GM23338 (cell line): ENCODE data around the gene MAP2K3. TPM values are rescaled to one million over a fixed set of nuclear protein-coding genes. Genes with fewer than 3 reads are reported as not detected.

Source experiments
- ATAC-seq: fragments of 200-7000 bp; cut with Tn5 transposase; 3 replicates; pipeline ENCODE4 v1.9.1; 2020
- DNase-seq: peaks from one replicate; pipeline ENCODE4 v3.0.0-alpha.2; 2015; ENCODE audit warnings: low spot score
- H2AFZ ChIP-seq: fragments of 200-600 bp; sonication (generic); 2 replicates; pipeline ENCODE4 v1.8.0; 2016; ENCODE audit warnings: antibody characterized with exemption, mild to moderate bottlenecking, moderate library complexity
- H3F3A ChIP-seq: fragments of 200-600 bp; sonication (generic); replicated peaks from 2 replicates; pipeline ENCODE4 v1.8.0; 2017; ENCODE audit warnings: antibody characterized with exemption, mixed run types, low read depth
- H3K27ac ChIP-seq: fragments of 200-600 bp; sonication (generic); 2 replicates; pipeline ENCODE4 v1.6.1; 2016; ENCODE audit warnings: low read depth
- H3K27me3 ChIP-seq: fragments of 200-600 bp; sonication (generic); 2 replicates; pipeline ENCODE4 v1.8.0; 2016; ENCODE audit warnings: mild to moderate bottlenecking, mixed run types, moderate library complexity; ENCODE audit not compliant: insufficient read depth
- H3K36me3 ChIP-seq: fragments of 200-600 bp; sonication (generic); 2 replicates; pipeline ENCODE4 v1.8.0; 2016; ENCODE audit warnings: mild to moderate bottlenecking; ENCODE audit not compliant: insufficient read depth
- H3K4me1 ChIP-seq: fragments of 200-600 bp; sonication (generic); 2 replicates; pipeline ENCODE4 v1.8.0; 2016; ENCODE audit warnings: mild to moderate bottlenecking, moderate library complexity; ENCODE audit not compliant: insufficient read depth
- H3K4me2 ChIP-seq: fragments of 200-600 bp; sonication (generic); 2 replicates; pipeline ENCODE4 v1.7.1; 2017; ENCODE audit warnings: mixed run types
- H3K4me3 ChIP-seq: fragments of 200-600 bp; sonication (generic); 2 replicates; pipeline ENCODE4 v1.6.1; 2016; ENCODE audit warnings: mixed run types
- H3K79me2 ChIP-seq: fragments of 200-600 bp; sonication (generic); replicated peaks from 2 replicates; pipeline ENCODE4 v1.8.0; 2017; ENCODE audit warnings: mild to moderate bottlenecking; ENCODE audit not compliant: insufficient read depth
- H3K9me2 ChIP-seq: fragments of 200-600 bp; sonication (generic); 2 replicates; pipeline ENCODE4 v1.8.0; 2017; ENCODE audit not compliant: insufficient read depth
- H4K20me1 ChIP-seq: fragments of 200-600 bp; sonication (generic); replicated peaks from 2 replicates; pipeline ENCODE4 v1.8.0; 2017; ENCODE audit warnings: mild to moderate bottlenecking; ENCODE audit not compliant: insufficient read depth
- H3K27ac Mint-ChIP-seq: 2 replicates; pipeline ENCODE4 v1.8.0; 2020; ENCODE audit warnings: inconsistent platforms, mild to moderate bottlenecking, moderate library complexity, mixed read lengths
- H3K27me3 Mint-ChIP-seq: 3 replicates; pipeline ENCODE4 v1.8.0; 2022; ENCODE audit warnings: low read depth, mild to moderate bottlenecking, moderate library complexity, mixed read lengths, inconsistent platforms; ENCODE audit not compliant: insufficient read depth, poor library complexity
- H3K36me3 Mint-ChIP-seq: 3 replicates; pipeline ENCODE4 v1.8.0; 2021; ENCODE audit warnings: low read depth, mild to moderate bottlenecking, inconsistent platforms, moderate library complexity, mixed read lengths
- H3K4me1 Mint-ChIP-seq: 3 replicates; pipeline ENCODE4 v1.8.0; 2020; ENCODE audit warnings: mild to moderate bottlenecking, inconsistent platforms, mixed read lengths
- H3K4me3 Mint-ChIP-seq: 3 replicates; pipeline ENCODE4 v1.8.0; 2021; ENCODE audit warnings: moderate library complexity, mild to moderate bottlenecking, inconsistent platforms, mixed read lengths
- H3K9me3 Mint-ChIP-seq: 3 replicates; pipeline ENCODE4 v1.8.0; 2020; ENCODE audit warnings: moderate library complexity, mild to moderate bottlenecking, inconsistent platforms, mixed read lengths
- CREB1 ChIP-seq: fragments of 250-450 bp; sonication (Bioruptor Pico); IDR thresholded peaks from 2 replicates; pipeline ENCODE4 v1.5.0; 2020; ENCODE audit warnings: low read depth, mild to moderate bottlenecking, moderate library complexity
- CTCF ChIP-seq, 2 experiments: fragments of 200-600 bp in 1 of 2; sonication (generic) in 1 of 2; conservative IDR thresholded peaks; 2 replicates each; pipeline versions ENCODE4 v1.5.1 to v1.6.1; 2016 to 2017; ENCODE audit warnings: antibody characterized with exemption in 2 of 2, low read depth in 2 of 2, mild to moderate bottlenecking in 2 of 2, moderate library complexity in 1 of 2
- ETS1 ChIP-seq: IDR thresholded peaks from 2 replicates; pipeline ENCODE4 v1.6.1; 2016; ENCODE audit warnings: antibody characterized with exemption
- EZH2 ChIP-seq: fragments of 200-600 bp; sonication (generic); IDR thresholded peaks from one replicate; pipeline ENCODE4 v1.8.0; 2017; ENCODE audit warnings: antibody characterized with exemption, mild to moderate bottlenecking, low read depth; ENCODE audit not compliant: unreplicated experiment
- EZH2phosphoT487 ChIP-seq: fragments of 200-600 bp; sonication (generic); IDR thresholded peaks from one replicate; pipeline ENCODE4 v1.8.1; 2018; ENCODE audit warnings: antibody characterized with exemption; ENCODE audit not compliant: unreplicated experiment
- JUNB ChIP-seq: IDR thresholded peaks from one replicate; pipeline ENCODE4 v1.6.1; 2016; ENCODE audit warnings: antibody characterized with exemption; ENCODE audit not compliant: unreplicated experiment
- NANOG ChIP-seq: IDR thresholded peaks from 2 replicates; pipeline ENCODE4 v1.6.1; 2016; ENCODE audit warnings: antibody characterized with exemption, borderline replicate concordance
- POLR2AphosphoS5 ChIP-seq: IDR thresholded peaks from 2 replicates; pipeline ENCODE4 v1.6.1; 2016; ENCODE audit warnings: antibody characterized with exemption, low read depth
- REST ChIP-seq: IDR thresholded peaks from one replicate; pipeline ENCODE4 v1.6.1; 2018; ENCODE audit warnings: antibody characterized with exemption; ENCODE audit not compliant: unreplicated experiment
- STAT1 ChIP-seq: IDR thresholded peaks from one replicate; pipeline ENCODE4 v1.6.1; 2016; ENCODE audit warnings: antibody characterized with exemption; ENCODE audit not compliant: unreplicated experiment
- ZNF114 ChIP-seq: fragments of 250-450 bp; sonication (Bioruptor Pico); IDR thresholded peaks from 2 replicates; pipeline ENCODE4 v1.5.0; 2020; ENCODE audit warnings: mild to moderate bottlenecking, moderate library complexity
- ZNF331 ChIP-seq: fragments of 250-450 bp; sonication (Bioruptor Pico); IDR thresholded peaks from 2 replicates; pipeline ENCODE4 v1.5.0; 2020; ENCODE audit warnings: low read depth, mild to moderate bottlenecking, moderate library complexity
- ZNF462 ChIP-seq: fragments of 250-450 bp; sonication (Bioruptor Pico); IDR thresholded peaks from 2 replicates; pipeline ENCODE4 v1.5.0; 2020; ENCODE audit warnings: mild to moderate bottlenecking, moderate library complexity
- polyA plus RNA-seq: library from polyadenylated mRNA; unstranded; fragments of >200 nt; fragmentation: Nextera tagmentation; extraction: Ambion mirVana; gene quantifications from 2 replicates; pipeline ENCODE4 v1.2.1, GENCODE V29; 2016
- total RNA-seq: library from RNA; depleted of rRNA; stranded (reverse); fragments of >200 nt; shearing (Covaris generic); gene quantifications from 2 replicates; pipeline ENCODE4 v1.2.3, GENCODE V29; 2014

The MAP2K3 gene
- total and polyA plus RNA-seq, 2 experiments from 2014 or later = 28.5 to 31.7 TPM

GRCh38 chr17:21354796-21355385, 70.4 kb downstream of the MAP2K3 start:
- no peak for ATAC-seq
- no peak for DNase-seq
- no peaks in the 10 kb centered on the region; the same call in 1 of the 2 replicates for H3K4me1 ChIP-seq
- no peak overlapping the region for H2AFZ ChIP-seq
- Mint-ChIP-seq H3K27me3 (peaks cover 12% of the 10 kb centered on the region), H3K36me3 (no peaks in the 10 kb centered on the region), H3K4me3 (no peak overlapping the region), H3K4me1 (peaks cover 13% of the 10 kb centered on the region), H3K9me3 (peaks cover 4% of the 10 kb centered on the region; the same call in 1 of the 3 replicates), H3K27ac (no peak overlapping the region)
- no peaks in the 10 kb centered on the region for H3F3A ChIP-seq
- TF ChIP-seq CTCF (conservative IDR thresholded peaks at IDR 0.05; ENCODE audit: low read depth in 2 of 2) (no peak), REST (no peak), ETS1 (no peak), JUNB (no peak), STAT1 (no peak), ZNF114 (CRISPR knock-in tag) (no peak), EZH2 (no peak), NANOG (no peak), POLR2AphosphoS5 (no peak), CREB1 (no peak), ZNF462 (CRISPR knock-in tag) (no peak), EZH2phosphoT487 (no peak), ZNF331 (CRISPR knock-in tag) (no peak)
- no peaks in the 10 kb centered on the region for H3K36me3 ChIP-seq
- H3K27me3 ChIP-seq = no peaks in the 10 kb centered on the region
- H3K4me3 ChIP-seq = no peak overlapping the region
- H4K20me1 ChIP-seq = no peaks in the 10 kb centered on the region
- H3K79me2 ChIP-seq = no peaks in the 10 kb centered on the region
- H3K4me2 ChIP-seq = no peak overlapping the region
- H3K27ac ChIP-seq = no peak overlapping the region
- H3K9me2 ChIP-seq = no peaks in the 10 kb centered on the region
